ENCODE results near the gene IL1R1.
"Not testable (repeated sequence)": the region's sequence is repeated elsewhere in the genome, so short reads cannot be mapped to it uniquely, and the experiment has no call there.

Gene IL1R1

DNA sequence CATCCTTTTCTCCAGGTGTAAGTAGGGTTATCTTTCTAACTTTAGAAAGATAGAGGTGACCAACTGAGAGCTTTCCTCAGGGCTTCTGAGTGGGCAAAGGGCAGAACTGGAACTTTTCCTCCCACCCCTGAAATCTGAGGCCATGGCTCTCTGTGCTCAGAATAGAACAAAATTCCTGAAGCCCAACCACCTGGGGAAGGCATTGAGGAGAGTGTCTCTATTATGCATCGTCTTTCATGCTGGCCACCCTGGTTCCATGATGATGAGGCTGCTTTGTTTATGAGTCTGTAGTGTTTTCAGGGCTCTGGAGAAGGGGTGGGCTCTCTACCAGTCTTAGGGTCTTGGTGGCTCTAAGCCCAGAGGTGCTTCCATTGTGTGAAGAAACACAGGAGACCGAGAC lies 30.7 kb upstream of the IL1R1 start:
- no peak for DNase-seq (ENCODE audit: low read depth in 2 of 3, low spot score in 1 of 3)

DNA sequence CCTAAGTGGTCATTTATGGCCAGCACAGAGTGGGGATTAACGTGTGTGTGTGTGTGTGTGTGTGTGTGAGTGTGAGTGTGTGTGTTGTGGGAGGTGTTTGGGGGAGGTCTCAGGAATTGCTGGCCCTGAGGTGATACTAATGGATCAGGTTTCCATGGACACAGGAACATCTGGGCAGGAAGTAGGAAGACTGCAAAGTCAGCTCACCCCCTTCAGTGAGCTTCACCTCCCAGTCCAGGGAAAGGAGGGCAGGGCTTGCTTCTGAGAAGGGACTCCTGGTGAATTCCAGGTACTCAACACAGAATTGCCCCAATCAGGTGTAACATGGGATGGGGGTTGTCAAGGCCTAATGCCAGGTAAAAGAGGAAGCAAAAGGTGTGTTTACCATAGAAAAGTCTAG lies 30.3 kb upstream of the IL1R1 start:
- no peak for DNase-seq (ENCODE audit: low read depth in 2 of 3, low spot score in 1 of 3)

DNA sequence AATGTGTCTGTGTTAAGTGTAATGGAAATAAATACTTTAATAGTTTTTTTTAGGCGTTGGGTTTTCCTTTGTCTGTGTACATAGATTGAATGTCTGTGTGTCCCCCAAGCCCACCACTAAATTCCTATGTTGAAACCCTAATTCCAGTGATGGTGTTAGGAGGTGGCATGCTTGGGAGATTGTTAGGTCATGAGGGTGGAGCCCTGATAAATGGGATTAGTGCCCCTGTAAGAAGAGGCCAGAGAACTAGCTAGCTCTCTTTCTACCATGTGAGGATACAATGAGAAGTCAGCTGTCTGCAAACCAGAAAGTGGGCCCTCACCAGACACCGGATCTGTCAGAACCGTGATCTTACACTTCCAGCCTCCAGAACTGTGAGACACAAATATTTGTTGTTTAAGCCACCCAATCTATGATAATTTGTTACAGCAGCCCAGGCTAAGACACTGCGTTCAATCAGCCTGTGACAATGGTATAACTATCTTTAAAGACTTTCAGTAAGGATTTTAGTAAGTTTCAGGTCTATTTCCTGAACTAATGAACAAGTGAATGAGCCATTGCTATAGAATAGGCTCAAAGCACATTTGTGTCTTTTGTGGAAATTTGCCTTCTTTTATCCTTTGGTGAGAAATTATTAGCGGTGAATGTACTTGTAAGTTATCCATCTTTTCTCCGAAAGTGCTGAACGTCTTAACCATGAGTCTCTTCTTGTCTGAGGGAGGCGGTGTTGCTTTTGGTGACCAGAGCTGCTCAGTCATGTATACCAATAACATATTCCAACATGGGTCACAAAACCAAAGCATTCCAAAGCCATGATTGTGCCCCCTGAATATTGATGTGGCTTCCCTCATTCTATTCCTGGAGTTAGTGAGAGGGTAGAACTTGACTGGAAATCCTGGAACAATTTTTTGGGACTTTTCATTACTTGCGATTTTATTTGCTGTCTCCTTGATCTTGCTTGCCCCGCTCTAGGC lies 29.6 kb upstream of the IL1R1 start:
- no peak for DNase-seq (ENCODE audit: low read depth in 2 of 3, low spot score in 1 of 3)

DNA sequence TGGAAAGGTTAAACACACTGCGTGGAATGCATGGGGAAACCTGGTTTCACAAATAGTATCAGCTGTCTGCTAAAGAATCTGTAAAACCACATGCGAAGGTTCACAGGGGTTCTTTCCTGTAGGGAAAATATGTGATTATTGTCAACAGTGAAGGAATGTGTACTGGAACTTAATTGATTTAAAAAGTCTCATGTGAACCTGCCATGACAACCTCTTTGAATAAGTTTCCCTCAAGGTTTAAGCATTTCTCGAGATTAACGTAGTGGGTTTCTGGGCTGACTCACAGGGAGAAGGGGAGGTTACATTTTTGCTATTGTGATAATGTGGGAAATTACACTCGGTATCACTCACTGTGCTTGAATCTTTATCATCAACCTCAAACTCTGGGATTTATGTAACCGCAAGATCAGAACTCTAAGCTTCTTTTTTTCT lies 28.2 kb upstream of the IL1R1 start:
- peak in 1 of 3 donors; percentile 41 for DNase-seq (ENCODE audit: low read depth in 2 of 3, low spot score in 1 of 3)

DNA sequence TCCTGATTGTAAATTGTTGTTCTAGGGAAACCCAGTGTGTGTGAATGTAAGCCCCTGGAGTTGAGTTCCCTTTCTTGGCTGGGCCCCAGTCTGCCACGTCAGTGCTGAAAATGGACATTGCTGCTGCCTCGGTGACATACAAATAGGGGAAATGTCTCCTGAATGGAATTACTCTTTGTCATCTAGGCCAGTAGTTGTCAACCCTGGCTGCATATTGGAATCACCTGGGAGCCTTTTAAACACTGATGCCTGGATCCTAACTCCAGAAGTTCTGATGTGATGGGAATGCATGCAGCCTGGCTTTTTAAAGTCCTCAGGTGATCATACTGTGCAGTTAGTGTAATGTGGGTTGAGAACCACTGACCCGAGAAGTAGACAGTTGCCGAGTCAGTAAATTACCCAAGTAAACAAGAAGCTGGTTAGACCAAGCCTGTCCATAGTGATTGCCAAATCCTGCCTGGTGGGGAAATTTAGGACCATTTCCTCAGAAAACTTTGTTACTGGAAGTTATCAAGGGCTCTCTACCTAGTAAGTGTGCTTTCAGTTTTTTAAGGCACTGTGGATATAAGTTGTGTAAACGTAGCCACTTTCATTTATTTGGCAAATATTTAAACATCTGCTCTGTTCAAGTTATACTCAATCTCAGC lies 27.6 kb upstream of the IL1R1 start:
- no peak for DNase-seq (ENCODE audit: low read depth in 2 of 3, low spot score in 1 of 3)

DNA sequence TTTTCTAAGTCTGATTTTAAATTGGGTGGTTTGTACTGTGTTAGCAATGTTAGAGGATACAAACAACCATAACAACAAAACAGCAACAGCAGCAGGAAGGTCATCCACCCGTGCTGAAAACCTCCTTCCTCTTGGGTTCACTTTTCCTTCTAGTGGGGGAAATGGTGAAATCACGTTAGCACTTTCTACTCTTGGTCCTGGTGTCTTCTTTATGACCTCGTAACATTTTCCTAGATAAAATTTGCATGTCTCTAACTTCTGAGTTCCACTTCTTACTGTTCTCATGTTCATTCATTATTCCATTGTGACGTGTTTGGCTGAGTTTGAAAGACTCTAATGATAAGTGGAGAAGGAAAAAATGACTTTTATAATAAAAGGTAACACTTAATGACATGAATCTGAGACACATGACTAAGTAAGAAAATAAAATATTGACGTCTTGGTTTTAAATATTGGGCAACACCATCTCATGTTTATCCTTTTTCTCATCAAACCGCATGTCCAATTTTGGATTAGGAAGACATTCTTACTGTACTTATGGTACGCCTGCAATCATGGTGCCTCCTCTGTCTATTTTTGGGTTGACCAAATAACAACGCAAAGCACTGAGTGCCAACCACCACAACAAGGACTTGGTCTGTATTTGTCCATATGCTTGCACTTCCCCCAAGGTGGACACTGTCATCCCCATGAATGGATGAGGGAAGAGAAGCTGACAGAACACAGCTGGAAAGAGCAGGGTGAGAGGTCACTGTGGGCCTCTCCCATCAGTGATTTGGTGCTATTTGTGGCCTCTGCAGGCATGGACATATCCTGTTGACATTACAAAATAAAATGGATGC lies 25.7 kb upstream of the IL1R1 start:
- DNase-seq (ENCODE audit: low read depth in 2 of 3, low spot score in 1 of 3), result no peak

DNA sequence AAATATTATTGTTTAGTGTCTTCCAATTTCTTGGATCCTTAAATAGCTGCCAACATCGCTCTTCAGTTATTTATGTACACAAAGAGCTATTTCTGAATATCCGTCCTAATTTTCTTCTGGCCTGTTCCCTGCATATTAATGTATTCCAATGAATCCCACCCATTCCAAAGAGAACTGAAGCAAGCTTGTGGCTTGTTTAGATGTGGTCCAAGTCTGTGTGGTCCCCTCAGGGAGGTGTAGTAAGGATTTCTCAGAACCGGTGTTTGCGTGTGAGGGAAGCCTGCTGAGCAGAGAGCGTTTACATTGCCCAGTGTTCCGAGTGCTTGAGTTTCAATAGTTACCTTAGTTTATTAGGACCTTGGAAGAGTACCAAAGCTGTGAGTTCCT lies 25.1 kb upstream of the IL1R1 start:
- DNase-seq (ENCODE audit: low read depth in 2 of 3, low spot score in 1 of 3), result no peak

DNA sequence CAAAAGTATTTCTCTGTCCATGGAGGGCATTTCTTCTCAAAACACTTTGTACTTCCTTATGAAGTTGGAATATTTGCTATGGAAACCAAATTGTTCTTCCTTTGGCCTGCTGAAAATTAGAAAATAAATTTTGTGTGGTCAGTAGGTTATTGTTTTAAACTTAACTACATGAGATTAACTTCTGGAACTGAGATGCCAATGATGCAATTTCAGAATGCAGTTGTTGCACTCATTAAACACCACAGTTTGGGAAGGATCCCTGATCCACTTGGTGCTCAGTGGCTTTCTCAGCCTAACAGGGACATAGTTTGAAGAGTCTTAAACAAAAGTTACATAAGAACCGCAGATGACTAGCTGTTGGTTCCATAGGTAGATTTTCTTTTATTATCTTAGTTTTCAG lies 23.3 kb upstream of the IL1R1 start:
- DNase-seq (ENCODE audit: low read depth in 2 of 3, low spot score in 1 of 3), result no peak

DNA sequence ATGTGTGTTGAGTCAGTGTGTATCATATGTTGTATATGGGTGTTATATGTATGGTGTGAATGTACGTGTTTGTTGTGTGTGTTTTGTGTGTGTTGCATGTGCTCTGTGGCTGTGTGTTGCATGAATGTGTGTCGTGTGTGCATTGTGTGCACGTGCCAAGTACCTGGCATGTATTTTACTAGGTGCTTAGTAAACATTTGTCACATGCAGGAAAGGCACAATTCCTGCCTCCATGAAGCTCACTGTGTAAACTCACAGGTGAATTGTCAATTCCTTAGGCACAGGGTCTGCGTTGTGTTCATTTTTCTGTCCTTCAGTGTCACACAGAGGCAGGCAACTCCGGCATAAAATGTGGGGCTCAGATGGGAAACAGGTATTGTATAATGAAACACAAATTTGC lies 22.3 kb upstream of the IL1R1 start:
- DNase-seq (ENCODE audit: low read depth in 2 of 3, low spot score in 1 of 3), result no peak

DNA sequence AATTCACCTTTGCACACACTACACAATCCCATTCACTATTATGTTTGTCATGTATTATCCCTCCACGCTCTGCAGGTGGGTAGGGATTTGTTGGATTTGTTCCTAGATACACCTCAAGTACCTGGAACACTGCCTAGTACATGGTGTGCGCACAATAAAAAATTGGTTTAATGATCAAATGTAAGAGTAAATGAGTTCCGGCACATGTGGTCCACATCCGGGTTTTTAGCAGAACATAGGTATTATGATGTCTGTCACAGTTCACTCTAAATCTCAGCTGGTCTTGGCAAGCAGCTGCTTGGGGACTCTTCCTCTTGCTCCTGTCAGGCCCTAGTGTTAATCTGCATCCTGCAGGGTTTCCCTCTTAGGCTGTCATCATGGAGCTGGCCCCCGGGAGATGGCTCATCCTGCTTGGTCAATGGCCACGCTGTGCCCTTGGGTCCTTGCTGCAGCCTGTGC lies 21.8 kb upstream of the IL1R1 start:
- DNase-seq (ENCODE audit: low read depth in 2 of 3, low spot score in 1 of 3), result no peak

DNA sequence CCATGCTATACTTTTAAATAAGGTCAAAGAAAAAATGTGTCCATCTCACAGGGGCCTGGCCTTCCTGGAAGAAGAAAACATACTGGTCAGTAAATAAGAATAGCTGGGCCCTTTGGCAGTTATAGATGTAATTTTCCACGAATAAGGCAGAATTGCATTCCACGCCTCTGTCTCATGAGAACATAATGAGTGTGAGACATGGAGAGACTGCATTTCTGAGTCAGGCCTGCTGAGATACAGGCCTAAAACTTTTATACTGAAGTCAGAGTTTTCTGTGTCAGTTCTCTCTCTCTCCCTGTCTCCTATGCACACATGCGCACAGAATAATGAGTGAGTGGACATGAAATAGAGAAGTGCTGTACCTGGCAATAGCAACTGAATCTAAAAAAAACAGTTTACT lies 20.4 kb upstream of the IL1R1 start:
- no peak for DNase-seq (ENCODE audit: low read depth in 2 of 3, low spot score in 1 of 3)

DNA sequence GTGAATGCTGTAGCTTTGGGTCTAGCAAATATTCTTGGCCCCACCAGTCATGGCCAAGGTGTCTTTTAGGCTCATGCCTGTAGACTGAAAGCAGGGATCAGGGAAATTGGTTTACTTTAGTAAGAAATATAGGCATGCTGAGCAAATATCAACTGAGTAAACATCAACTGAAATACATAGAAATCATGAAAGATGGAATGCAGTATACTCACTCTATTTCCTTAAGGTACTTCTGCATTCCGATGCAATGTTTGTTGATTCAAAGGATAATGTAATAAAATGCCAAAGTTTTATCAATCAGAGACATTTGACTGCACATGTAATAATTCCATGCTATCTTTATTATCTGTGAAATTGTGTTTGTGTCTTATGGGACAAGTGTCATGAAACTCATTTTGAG lies 19.6 kb upstream of the IL1R1 start:
- no peak for DNase-seq (ENCODE audit: low read depth in 2 of 3, low spot score in 1 of 3)

DNA sequence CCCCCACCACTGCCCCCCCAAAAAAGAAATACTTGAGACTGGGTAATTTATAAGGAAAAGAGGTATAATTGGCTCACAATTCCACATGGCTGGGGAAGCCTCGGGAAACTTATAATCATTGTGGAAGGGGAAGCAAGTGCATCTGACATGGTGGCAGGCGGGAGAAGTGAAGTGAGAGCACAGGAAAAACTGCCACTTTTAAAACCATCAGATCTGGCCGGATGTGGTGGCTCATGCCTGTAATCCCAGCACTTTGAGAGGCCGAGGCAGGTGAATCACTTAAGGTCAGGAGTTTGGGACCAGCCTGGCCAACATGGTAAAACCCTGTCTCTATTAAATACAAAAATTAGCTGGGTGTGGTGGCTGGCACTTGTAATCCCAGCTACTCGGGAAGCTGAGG lies 18.1 kb upstream of the IL1R1 start:
- not testable (repeated sequence) for DNase-seq (ENCODE audit: low read depth in 2 of 3, low spot score in 1 of 3)

DNA sequence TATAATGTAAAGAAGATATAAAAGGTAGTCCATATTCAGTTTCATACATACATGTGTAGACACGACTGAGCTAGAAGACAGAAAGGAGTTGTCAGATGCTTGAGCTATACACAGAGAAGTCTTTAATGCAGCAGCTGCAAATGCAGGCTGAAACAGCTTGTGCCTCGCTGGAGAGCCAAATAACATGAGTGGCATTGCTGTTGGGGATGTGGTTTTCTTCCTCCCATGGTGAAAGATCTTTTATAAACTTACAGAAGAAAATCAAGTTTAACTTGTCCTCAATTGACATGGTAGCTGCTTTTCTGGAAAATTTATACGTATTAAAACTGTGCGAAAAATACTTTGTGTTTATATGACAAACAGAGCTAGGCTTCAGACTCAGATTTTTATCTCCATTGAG lies 16.4 kb upstream of the IL1R1 start:
- DNase-seq (ENCODE audit: low read depth in 2 of 3, low spot score in 1 of 3), result no peak

DNA sequence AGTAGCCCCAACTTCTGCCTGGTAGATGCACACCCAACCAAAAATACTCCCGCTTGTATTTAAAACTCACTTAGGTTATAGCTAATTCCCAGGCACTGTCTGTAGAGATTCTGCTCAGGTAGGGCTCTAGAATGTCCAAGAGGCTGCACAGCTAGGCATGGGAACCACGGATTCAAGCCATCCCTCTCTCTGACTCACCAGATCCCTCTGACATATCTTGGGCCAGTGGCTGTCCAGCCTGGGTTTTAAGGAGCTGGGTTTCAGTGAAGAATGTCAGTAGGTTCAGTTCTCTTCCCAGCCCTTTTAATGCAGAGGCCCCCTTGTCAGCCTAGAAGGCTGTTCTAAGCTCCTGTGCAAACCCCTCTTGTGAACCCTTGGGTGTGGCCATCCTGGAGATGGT lies 15.9 kb upstream of the IL1R1 start:
- no peak for DNase-seq (ENCODE audit: low read depth in 2 of 3, low spot score in 1 of 3)

DNA sequence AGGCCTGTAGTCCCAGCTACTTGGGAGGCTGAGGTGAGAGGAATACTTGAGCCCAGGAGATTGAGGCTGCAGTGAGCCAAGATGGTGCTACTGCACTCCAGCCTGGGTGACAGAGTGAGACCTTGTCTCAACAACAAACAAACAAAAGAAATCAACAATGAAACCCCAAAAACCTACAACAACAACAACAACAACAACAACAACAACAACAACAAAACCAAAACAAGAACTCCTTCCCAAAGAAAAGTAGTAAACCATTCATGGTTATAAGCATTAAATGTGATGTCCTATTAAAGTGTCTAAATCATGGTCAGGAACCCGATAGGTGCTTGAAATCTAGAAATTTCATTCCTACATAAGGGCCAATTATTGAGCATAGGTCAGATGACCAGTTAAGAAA lies 13.5 kb upstream of the IL1R1 start:
- DNase-seq (ENCODE audit: low read depth in 2 of 3, low spot score in 1 of 3), result no peak

DNA sequence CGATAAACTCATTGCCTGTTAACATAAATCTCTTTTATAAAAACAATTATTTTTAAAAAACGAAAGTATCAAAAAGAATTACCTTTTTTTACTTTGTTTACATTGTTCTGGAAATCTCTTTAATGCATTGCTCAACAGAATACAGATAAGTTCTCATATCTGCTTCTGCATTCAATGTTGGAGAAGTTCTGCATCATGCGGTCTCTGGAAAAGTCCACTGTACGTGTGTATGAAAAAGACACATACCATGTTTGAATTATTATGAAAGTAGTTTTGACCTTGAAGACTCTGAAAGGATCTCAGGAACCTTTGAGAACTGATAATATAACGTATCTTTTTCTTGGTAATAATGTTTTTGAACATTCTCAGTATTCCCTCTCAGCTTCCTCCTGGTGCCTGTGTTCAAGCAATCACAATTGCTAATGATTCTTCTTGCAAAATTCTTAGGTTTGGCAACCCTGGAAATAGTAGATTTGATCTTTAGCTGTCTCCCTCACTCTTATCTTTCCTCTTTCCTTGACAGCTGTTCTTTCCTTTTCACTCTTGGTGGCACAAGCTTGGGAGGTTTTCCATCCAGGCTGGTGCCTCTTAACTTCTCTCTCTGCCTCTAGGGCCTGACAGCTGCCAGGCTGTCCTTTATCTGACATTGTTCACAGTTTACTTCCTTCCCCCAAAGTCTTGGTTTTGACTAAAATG lies 12.4 kb upstream of the IL1R1 start:
- DNase-seq (ENCODE audit: low read depth in 2 of 3, low spot score in 1 of 3), result no peak

DNA sequence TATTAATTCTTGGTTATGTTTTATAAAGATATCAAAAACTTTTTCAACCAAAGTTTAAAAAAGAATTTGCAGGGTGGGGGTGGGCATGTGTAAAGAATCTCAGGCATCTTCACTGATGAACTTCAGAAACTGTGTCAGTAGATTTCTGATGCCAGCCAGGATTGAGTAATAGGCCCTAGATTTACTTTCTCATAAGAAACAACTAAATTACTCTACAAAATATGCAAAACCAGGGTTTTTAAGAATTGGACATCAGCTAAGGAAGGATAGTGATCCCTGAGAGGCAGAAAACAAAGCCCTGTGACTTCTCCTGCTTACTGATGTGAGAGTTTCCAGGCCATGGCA lies 11.9 kb upstream of the IL1R1 start:
- no peak for DNase-seq (ENCODE audit: low read depth in 2 of 3, low spot score in 1 of 3)

DNA sequence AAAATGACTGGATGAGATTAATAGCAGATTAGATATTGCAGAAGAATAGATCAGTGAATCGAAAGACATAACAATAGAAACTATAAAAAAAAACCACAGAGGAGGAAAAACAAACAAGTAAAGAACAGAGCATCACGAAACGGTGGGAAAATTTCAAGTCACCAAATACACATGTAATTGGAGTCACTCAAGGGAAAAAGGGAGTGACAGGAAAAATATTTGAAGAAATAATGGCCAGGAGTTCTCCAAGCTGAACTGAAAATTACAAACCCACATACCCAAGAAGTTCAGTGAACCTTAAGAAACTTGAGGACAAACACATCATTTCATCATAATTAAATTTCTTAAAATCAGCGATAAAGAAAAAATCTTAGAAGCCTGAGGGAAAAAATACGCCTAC lies 11.0 kb upstream of the IL1R1 start:
- no peak for DNase-seq (ENCODE audit: low read depth in 2 of 3, low spot score in 1 of 3)

DNA sequence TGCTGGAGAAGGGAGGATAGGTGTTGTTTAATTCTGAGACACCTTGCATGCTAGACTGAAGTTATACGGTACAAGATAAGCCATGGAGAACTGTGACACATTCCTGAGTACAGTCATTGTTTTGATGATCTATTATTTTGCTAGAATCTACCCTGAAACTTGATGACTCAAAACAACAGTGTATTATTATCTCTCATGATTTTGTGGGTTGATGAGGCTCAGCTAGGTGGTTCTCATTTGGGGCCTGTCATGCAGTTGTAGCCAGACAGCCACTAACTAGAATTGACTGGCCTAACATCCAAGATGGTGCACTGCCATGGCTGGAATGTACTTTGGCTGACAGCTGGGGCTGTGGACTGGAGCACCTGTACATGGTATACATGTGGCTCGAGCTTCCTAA lies 5.4 kb upstream of the IL1R1 start:
- peak; percentile 33 to 43 (median 39) for DNase-seq (ENCODE audit: low read depth in 2 of 3, low spot score in 1 of 3)

DNA sequence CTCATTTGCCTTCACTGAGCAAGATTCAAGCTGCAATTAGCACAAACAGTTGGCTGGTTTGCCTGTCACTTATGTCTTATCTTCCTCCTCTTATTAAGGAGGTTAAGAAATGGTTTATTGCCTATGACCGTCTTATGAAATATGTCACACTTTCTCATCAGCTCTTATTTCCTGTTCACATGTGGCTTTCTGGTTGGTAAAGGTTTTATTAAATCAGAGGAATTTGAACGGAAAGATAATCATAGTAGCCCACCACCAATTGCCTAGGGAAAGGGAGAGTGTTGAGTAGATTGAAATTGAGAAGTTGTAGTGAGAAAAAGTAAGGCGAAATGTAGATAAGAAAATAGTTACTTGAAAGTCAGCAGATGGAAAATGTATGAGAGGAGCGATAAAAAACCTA lies 4.2 kb upstream of the IL1R1 start:
- no peak for DNase-seq (ENCODE audit: low read depth in 2 of 3, low spot score in 1 of 3)
